Fibroblast of mammary gland (primary cell): ENCODE data around the gene RAPGEF2.

Experiments
- DNase-seq: peaks from one replicate; pipeline ENCODE4 v3.0.0-alpha.2; 2010; ENCODE audit warnings: low read depth
- H3K4me3 ChIP-seq: 2 replicates; pipeline ENCODE4 v1.5.1; 2011; ENCODE audit warnings: low read depth, mild to moderate bottlenecking, low read length, moderate library complexity; ENCODE audit not compliant: control insufficient read depth
- CTCF ChIP-seq: conservative IDR thresholded peaks from 2 replicates; pipeline ENCODE4 v1.5.1; 2011; ENCODE audit warnings: low read depth, low read length, inconsistent platforms; ENCODE audit not compliant: control insufficient read depth, insufficient read depth

The RAPGEF2 gene

GRCh38 chr4:159284113-159284512 is 181.2 kb downstream of the RAPGEF2 start:
- no peak for TF ChIP-seq CTCF
- no peak for DNase-seq
- no peak overlapping the region for H3K4me3 ChIP-seq

GRCh38 chr4:159284733-159285132 is 181.9 kb downstream of the RAPGEF2 start:
- H3K4me3 ChIP-seq = no peak overlapping the region
- DNase-seq = no peak
- no peak for TF ChIP-seq CTCF

- DNase-seq = no peak
- H3K4me3 ChIP-seq = no peak overlapping the region
- no peak for TF ChIP-seq CTCF
Measured at GRCh38 chr4:159287767-159288166, 184.9 kb downstream of the RAPGEF2 start.

GRCh38 chr4:159289682-159290081 is 186.8 kb downstream of the RAPGEF2 start:
- no peak for DNase-seq
- H3K4me3 ChIP-seq = no peak overlapping the region
- no peak for TF ChIP-seq CTCF

GRCh38 chr4:159290321-159291030 is 187.6 kb downstream of the RAPGEF2 start:
- H3K4me3 ChIP-seq = no peak overlapping the region
- peak; percentile 18 for DNase-seq
- TF ChIP-seq CTCF = no peak

GRCh38 chr4:159291176-159291575 is 188.3 kb downstream of the RAPGEF2 start:
- TF ChIP-seq CTCF = no peak
- DNase-seq = no peak
- no peak overlapping the region for H3K4me3 ChIP-seq
